Esophagus (tissue), 2 donors: ENCODE measurements around the gene SLIT3. TPM values are rescaled to one million over a fixed set of nuclear protein-coding genes. Genes with fewer than 3 reads are reported as not detected.

ENCODE experiments used
- H3K27ac ChIP-seq, 2 donors: one replicate each; pipeline ENCODE4 v1.5.1; 2013; ENCODE audit warnings: low read depth in 2 of 2, mild to moderate bottlenecking in 2 of 2, inconsistent platforms in 1 of 2, low read length in 1 of 2, moderate library complexity in 1 of 2
- H3K27me3 ChIP-seq, 2 donors: one replicate each; pipeline ENCODE4 v1.6.1; 2013; ENCODE audit warnings: low read length in 2 of 2, control low read depth in 1 of 2, mild to moderate bottlenecking in 1 of 2; ENCODE audit not compliant: insufficient read depth in 2 of 2, control insufficient read depth in 1 of 2
- H3K36me3 ChIP-seq, 2 donors: one replicate each; pipeline ENCODE4 v1.6.1; 2013; ENCODE audit warnings: low read length in 1 of 2; ENCODE audit not compliant: control insufficient read depth in 2 of 2, insufficient read depth in 2 of 2
- H3K4me1 ChIP-seq, 2 donors: one replicate each; pipeline ENCODE4 v1.6.1; 2013; ENCODE audit warnings: low read length in 1 of 2; ENCODE audit not compliant: control insufficient read depth in 2 of 2, insufficient read depth in 2 of 2
- H3K4me3 ChIP-seq, 2 donors: one replicate each; pipeline ENCODE4 v1.5.1; 2013; ENCODE audit warnings: low read length in 2 of 2, mild to moderate bottlenecking in 2 of 2, low read depth in 1 of 2, moderate library complexity in 1 of 2
- H3K9me3 ChIP-seq, 2 donors: one replicate each; pipeline ENCODE4 v1.6.1; 2013; ENCODE audit warnings: mild to moderate bottlenecking in 2 of 2, low read depth in 1 of 2, low read length in 1 of 2, moderate library complexity in 1 of 2; ENCODE audit not compliant: control insufficient read depth in 2 of 2, insufficient read depth in 1 of 2
- WGBS, 2 donors: extraction: QIAGEN DNeasy Blood & Tissue Kit; methylation state at CpG; one replicate each; pipeline ENCODE4 v1.1.7; 2013; 5-methylcytosine and 5-hydroxymethylcytosine counted together
- polyA plus RNA-seq, 2 donors: library from polyadenylated mRNA; stranded (reverse); fragments of 200-250 nt; gene quantifications; one replicate each; pipeline ENCODE4 v1.2.3, GENCODE V29; 2013
- donor health status: healthy with polysubstance abuse.
- donor health status: Bipolar disorder and iron deficiency.

The SLIT3 gene
- polyA plus RNA-seq, 2 donors: 0.53 to 2.0 TPM

DNA sequence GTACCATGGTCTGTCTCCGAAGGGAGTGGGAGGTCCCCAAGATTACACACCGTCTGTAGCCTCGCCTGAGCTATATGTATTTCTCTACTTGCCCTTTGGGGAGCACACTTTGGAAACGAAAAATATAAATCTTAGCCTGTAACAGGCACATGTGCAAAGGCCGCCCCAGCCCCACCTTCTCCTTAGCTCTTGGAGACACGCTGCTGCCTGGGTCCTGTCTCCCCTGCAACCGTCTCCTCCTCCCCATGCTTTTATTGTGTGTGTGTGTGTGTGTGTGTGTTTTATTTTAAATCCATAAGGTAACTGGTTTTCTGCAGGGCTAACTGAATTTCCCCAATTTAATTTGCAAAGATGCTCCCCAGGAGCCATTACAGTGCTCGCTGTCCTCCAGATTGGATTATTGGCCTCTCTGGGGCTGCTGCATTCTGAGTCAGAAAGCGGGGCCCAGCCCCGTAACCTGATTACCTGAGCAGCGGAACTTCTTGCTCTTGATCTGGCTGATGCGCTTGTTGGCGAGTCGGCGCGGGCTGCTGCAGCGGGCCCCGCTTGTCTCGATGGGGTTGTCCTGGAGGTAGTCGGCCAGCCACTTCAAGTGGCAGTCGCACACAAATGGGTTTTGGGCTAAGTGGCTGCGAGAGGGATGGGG is 528.5 kb downstream of the SLIT3 start:
- Histone ChIP-seq H3K36me3 (peaks cover 0 to 2% of the 10 kb centered on the region in 2 donors), H3K9me3 (peaks cover 0 to 3% of the 10 kb centered on the region in 2 donors), H3K4me3 (no peak overlapping the region), H3K4me1 (no peaks in the 10 kb centered on the region), H3K27me3 (no peaks in the 10 kb centered on the region), H3K27ac (no peak overlapping the region)
- WGBS, 2 donors: 93% methylated on average over 22 of the region's 22 CpGs

DNA sequence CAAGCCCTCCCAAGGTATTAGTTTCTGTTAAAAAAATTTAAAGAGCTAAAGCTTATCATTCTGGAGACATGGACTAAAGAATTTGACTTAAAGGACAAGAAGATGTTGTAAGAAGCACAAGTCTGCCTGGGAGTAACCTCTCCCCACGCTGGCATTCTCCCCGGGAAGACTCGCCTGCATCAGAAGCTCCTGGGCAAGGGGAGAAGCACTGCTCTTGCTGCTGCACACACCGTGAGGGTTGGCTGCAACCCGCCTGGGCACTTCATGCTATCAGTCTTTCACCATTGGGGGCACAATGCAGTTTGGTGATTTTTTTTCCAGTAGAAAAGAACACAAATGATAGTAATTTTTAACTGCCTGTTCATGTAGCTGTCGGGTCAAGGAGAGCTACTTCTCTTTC is 529.3 kb downstream of the SLIT3 start:
- H3K27me3 ChIP-seq: no peaks in the 10 kb centered on the region
- WGBS, 2 donors: 86 to 87% methylated on average over 6 of the region's 6 CpGs
- no peak overlapping the region for H3K4me3 ChIP-seq
- H3K27ac ChIP-seq: no peak overlapping the region
- no peaks in the 10 kb centered on the region for H3K4me1 ChIP-seq
- peaks cover 0 to 3% of the 10 kb centered on the region in 2 donors for H3K9me3 ChIP-seq
- peaks cover 0 to 2% of the 10 kb centered on the region in 2 donors for H3K36me3 ChIP-seq

DNA sequence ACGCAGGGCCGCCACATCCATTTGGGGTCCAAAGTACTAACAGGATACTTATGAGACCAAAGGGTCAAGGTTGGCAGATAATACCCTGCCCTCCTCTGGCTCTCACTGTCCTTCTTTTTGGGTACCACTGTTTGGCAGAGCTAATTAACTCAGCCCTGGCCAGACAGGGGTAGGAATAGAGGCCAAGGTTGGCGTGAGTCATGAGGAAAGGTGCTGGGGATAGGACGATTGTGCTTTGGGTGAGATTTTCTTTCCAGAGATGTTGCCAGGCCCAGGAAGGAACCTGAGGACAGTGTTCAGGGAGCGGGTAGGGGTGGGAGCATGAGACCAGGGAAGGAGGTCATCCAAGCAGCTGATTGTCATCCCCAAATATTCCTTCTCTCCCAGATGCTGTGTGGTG is 529.9 kb downstream of the SLIT3 start:
- Histone ChIP-seq H3K9me3 (peaks cover 0 to 3% of the 10 kb centered on the region in 2 donors), H3K36me3 (peaks cover 0 to 2% of the 10 kb centered on the region in 2 donors), H3K27ac (no peak overlapping the region), H3K4me1 (no peaks in the 10 kb centered on the region), H3K4me3 (no peak overlapping the region), H3K27me3 (no peaks in the 10 kb centered on the region)
- WGBS, 2 donors: 87 to 88% methylated on average over 5 of the region's 5 CpGs

DNA sequence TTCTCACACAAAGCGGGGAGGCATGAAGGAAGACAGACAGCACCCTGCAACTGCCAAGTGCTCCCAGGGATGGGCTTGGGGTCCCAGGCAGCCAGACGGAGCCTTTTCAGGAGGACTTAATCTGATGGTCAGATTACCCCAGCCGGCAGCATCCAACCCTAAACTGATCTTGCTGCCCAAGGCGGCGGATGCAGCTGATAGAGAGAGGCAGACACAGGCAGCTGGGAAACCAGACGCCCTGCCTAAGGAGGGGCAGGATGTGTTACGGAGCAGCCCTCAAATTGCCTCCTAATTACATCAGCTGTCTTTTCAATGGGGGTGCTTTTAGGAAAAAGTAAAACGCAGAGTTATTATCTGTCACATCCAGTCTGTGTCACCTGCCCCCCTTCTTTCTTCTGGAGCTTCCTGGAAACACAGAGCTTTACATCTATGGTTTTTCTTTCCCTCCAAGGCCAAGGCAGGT is 530.9 kb downstream of the SLIT3 start:
- Histone ChIP-seq H3K27ac (no peak overlapping the region), H3K4me1 (no peaks in the 10 kb centered on the region), H3K36me3 (peaks cover 0 to 2% of the 10 kb centered on the region in 2 donors), H3K4me3 (no peak overlapping the region), H3K9me3 (peaks cover 0 to 3% of the 10 kb centered on the region in 2 donors), H3K27me3 (no peaks in the 10 kb centered on the region)
- WGBS, 2 donors: 75 to 82% methylated on average over 8 of the region's 8 CpGs

DNA sequence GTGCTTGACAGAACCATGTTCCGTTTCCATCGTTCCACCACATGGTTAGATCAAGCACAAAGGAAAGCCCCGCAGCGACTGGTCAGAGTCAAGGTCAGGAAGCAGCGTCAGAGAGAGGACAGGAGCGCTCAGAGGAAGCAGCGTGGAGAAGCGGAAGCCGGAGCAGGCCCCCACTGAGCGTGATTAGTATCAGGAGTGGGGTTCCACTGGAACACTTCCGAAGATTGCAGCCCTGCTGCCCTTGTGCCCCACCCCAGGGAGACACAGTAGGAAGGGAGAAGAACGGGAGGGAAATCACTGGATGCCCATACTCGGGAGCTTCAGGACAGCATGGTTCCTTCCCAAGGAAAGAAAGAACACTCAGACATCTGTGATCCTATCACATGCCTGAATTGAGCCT is 532.8 kb downstream of the SLIT3 start:
- 90 to 95% methylated on average over 13 of the region's 13 CpGs for whole genome bisulfite sequencing, 2 donors
- Histone ChIP-seq H3K27me3 (no peaks in the 10 kb centered on the region), H3K27ac (no peak overlapping the region), H3K36me3 (peaks cover 0 to 2% of the 10 kb centered on the region in 2 donors), H3K9me3 (peaks cover 0 to 3% of the 10 kb centered on the region in 2 donors), H3K4me3 (no peak overlapping the region), H3K4me1 (no peaks in the 10 kb centered on the region)

DNA sequence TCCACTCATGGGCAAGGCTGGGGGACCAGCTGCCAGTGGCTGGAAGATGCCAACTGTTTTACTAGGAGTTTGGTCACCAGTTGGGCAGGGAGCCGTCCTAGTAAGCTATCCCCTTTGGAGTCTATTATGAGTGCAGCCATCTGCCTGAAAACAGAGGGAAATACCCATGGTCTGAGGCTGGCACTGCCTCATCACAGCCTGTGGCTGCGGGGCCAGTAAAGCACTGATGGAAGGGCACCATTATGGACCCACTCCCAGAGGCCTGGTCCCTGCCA is 534.6 kb downstream of the SLIT3 start:
- H3K36me3 ChIP-seq: peaks cover 0 to 2% of the 10 kb centered on the region in 2 donors
- WGBS, 2 donors: 63 to 71% methylated on average over 2 of the region's 2 CpGs
- H3K27ac ChIP-seq: no peak overlapping the region
- no peak overlapping the region for H3K4me3 ChIP-seq
- no peaks in the 10 kb centered on the region for H3K4me1 ChIP-seq
- no peaks in the 10 kb centered on the region for H3K27me3 ChIP-seq
- peaks cover 0 to 3% of the 10 kb centered on the region in 2 donors for H3K9me3 ChIP-seq

DNA sequence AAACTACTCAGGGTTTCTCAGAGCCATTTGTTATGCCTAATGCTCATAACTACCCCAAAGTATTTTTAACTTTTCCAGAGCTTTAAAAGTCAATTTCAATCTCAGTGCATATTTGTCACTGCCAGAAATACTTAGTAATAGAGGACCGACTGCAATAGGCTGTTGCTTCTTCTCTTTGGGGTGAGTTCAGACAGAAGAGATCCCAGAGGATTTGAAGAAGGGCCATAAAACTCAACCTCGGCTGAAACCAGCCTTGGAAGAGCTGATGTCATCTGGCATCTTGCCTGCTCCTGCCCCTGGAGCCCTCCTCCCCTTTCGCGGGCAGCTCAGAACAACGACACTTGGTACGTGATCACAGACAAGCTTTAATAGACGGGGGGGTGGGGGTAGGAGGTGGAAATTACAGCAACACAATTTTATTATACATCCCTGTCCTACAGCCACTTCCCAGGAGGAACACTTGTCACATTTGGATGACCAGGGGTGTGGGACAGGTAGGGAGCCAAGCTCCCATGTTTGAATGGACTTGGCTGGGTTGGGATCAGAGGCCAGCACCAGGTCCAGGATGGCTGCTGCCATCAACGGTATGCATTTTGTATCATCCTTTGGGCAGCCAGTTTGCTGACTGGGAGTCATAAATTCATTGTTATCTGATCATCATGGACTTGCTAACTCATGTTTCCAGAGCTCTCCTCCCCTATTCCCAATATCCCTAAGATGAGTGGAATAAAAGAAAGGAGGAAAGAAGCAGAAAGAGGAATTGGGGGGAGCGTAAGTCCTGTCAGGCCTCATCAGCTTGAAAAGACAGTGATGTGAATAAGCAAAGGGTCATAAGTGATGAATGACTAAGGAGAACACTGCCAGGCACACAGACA is 535.2 kb downstream of the SLIT3 start:
- no peak overlapping the region for H3K27ac ChIP-seq
- WGBS, 2 donors: 55 to 57% methylated on average over 9 of the region's 9 CpGs

DNA sequence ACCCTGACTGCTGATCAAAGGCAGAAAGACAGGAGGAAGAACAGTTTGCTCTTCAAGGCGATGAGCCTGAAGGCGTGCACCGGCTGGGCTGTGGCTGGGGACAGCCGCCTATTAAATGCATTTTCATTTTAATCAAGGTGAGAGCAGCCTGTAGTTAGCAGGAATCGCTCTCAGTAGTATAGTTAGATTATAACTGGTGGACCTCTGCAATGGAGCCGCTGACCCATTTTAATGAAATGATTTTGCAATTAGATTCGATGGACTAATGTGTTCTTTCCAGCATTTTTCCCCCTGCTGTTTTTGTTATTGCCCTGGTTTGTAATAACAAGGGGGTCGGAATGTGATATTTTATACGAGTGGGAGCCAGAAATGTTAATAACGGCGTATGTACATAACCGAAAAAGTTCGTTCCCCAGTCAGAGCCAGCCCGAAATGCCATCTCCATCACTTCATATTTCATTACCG is 535.8 kb downstream of the SLIT3 start:
- H3K27me3 ChIP-seq: no peaks in the 10 kb centered on the region
- H3K9me3 ChIP-seq: peaks cover 0 to 3% of the 10 kb centered on the region in 2 donors
- H3K4me3 ChIP-seq: no peak overlapping the region
- peaks cover 0 to 2% of the 10 kb centered on the region in 2 donors for H3K36me3 ChIP-seq
- H3K27ac ChIP-seq: no peak overlapping the region
- 78% methylated on average over 15 of the region's 15 CpGs for WGBS, 2 donors
- no peaks in the 10 kb centered on the region for H3K4me1 ChIP-seq

More for the DNA sequence above, 535.2 kb downstream of the SLIT3 start:
- Histone ChIP-seq H3K27me3 (no peaks in the 10 kb centered on the region), H3K36me3 (peaks cover 0 to 2% of the 10 kb centered on the region in 2 donors), H3K4me3 (no peak overlapping the region), H3K9me3 (peaks cover 0 to 3% of the 10 kb centered on the region in 2 donors), H3K4me1 (no peaks in the 10 kb centered on the region)

DNA sequence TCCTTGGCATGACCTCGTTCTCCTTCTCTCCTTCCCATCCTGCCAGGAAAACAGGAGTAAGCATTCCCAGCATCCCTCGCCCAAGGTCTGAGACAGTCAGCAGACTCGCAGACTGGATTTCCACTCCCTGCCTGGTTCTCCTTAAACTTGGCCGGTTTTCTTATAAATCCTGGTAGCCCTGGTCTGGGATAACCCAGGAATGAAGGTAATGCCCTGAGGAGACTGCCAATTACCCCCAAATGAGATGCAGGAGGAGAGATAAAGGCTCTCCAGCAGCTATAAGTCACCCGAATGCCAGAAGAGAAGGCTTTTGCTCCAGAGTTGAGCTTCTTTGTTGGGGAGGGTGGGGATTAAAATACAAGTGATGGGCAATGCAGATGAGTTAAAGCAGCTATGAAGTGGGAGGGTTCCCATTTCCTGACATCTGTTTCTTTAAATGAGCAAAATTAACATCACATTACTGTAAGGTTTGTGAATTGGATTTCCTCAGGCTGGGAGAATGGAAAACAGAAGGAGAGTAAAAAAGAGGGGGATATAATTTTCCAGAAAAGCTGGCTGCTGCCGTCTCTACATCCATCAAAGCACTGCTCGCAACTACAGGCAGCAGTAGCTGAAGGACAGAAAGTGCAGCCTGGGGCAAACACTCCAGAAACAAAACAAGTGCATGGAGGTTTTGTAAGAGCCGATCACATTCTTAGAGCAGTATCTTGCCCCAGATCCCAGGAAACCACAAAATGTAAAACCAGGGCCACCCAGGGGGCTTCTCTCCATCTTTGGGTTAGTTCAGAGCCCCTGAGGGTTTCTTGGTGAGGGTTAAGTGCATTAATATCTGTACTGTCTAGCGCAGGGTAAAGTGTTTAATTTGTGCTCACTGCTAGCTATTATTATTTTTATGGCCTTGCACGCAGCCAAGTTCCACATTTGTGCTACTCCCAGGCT is 544.2 kb downstream of the SLIT3 start:
- Histone ChIP-seq H3K4me1 (no peaks in the 10 kb centered on the region), H3K27ac (no peak overlapping the region), H3K4me3 (no peak overlapping the region), H3K36me3 (no peaks in the 10 kb centered on the region), H3K9me3 (no peaks in the 10 kb centered on the region), H3K27me3 (no peaks in the 10 kb centered on the region)
- WGBS, 2 donors: 80 to 85% methylated on average over 10 of the region's 10 CpGs
